Measurements from ENCODE around the gene ASIC1.

ASIC1 gene

DNA sequence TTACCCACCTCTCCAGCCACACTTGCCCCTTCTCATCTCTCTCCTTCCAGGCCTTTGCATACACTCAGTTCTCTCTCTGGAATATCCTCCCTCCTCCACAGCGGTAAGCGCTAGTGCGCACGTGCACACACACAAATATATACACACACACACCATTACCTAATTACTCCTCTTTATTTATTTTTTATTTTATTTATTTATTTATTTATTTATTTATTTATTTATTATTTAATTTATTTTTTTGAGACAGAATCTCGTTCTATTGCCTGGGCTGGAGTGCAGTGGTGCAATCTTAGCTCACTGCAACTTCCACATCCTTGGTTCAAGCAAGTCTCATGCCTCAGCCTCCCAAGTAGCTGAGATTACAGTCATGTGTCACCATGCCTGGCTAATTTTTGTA is 11.7 kb downstream of the ASIC1 start:
- no peak overlapping the region for H3K4me3 ChIP-seq (ENCODE audit: low read depth, low read length)
- TF ChIP-seq CTCF (IDR thresholded peaks at IDR 0.05; ENCODE audit: borderline replicate concordance, insufficient read depth, low read depth, low read length), result no peak

GRCh38 chr12:50069539-50069938 is 12.1 kb downstream of the ASIC1 start:
- no peak overlapping the region for H3K4me3 ChIP-seq (ENCODE audit: low read depth, low read length)
- no peak for TF ChIP-seq CTCF (IDR thresholded peaks at IDR 0.05; ENCODE audit: borderline replicate concordance, insufficient read depth, low read depth, low read length)

DNA sequence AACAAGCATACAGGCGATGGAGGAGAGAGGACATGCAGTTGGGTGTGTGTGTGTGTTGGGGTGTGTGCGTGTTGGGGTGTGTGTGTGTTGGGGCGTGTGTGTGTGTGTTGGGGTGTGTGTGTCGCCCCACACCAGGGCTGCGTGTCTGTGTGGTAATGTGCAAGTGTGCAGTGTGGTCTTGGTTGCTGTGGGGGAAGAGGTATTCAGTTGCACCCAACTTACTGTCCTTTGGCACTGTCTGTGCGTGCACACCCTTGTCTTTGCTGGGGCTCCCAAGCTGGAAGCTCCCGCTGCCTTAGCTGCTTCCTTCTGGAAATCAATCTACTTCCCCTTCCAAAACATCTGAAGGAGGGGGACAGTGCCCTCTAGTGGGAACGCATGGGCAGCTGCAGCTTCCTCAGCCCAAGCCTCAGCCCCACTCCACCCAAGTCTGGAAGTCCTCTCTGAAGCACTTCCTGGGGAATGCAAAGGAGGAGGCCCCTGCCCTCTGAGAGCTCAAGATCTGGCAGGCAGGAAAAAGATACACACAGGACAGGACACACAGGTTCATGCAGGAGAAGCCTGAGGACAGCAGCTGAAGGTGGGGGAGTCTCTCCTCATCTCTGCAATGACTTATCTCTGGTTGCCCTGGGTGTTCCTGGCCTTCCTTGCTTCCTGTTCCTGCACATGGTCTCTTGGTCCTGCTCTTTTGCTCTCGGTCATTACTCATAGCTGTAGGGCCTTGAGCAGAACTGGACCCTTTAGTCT is 13.1 kb downstream of the ASIC1 start:
- TF ChIP-seq CTCF (IDR thresholded peaks at IDR 0.05; ENCODE audit: borderline replicate concordance, insufficient read depth, low read depth, low read length), result peak; percentile 97
- H3K4me3 ChIP-seq (ENCODE audit: low read depth, low read length), result no peak overlapping the region

DNA sequence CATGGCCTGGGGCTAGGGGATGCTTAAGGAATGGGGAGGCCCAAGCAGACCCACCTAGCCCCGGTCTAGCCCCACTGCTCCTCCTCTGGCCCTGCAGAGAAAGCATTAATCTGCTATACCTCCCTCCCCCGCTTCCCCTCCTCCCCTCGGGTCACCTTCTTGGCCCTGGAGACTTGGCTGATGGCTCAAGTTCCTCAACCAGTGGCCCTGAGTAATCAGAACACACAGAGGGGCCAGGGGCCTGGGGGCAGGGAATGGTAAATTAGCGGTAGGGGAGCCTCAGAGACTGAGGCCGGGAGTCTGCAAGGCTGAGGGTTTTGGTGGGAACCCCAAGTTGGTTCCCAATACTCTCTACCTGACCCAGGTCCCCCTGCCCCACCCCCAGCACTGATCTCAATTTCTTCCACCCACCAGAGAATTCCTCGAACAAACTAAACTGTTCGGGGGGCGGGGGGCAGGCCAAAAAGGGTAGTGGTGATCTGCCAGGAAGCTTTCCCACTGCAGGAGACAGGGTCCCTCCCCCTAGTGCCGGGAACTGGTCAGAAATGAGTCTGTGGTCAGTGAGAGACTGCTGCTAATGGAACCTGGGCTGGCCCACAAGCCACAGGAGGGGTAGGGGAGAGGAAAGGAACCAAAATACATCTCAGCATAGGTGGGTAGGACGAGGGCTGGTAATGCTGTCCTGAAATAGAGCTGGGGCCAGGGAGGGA is 15.0 kb downstream of the ASIC1 start:
- no peak for TF ChIP-seq CTCF (IDR thresholded peaks at IDR 0.05; ENCODE audit: borderline replicate concordance, insufficient read depth, low read depth, low read length)

DNA sequence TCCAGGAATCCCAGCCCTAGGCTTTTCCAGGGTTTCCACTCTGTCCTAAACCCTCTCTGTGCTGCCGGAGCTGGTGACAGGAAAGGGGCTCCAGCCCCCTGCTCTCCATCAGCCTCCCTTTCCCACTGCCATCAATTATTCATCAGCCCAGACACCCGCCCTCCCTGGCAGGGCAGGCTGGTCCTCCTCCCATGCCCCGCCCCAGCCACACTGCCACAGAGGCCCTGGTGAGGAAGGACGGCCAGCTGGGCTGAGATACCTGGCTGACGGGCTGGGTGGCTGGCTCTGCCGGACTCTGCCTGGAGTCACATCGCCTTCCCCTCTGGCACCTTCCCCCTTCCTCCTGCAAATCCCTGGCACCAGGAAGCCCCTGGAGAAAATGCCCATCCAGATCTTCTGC is 15.8 kb downstream of the ASIC1 start:
- H3K4me3 ChIP-seq (ENCODE audit: low read depth, low read length), result no peak overlapping the region
- TF ChIP-seq CTCF (IDR thresholded peaks at IDR 0.05; ENCODE audit: borderline replicate concordance, insufficient read depth, low read depth, low read length), result no peak

More for the DNA sequence above, 15.0 kb downstream of the ASIC1 start:
- no peak overlapping the region for H3K4me3 ChIP-seq (ENCODE audit: low read depth, low read length)

DNA sequence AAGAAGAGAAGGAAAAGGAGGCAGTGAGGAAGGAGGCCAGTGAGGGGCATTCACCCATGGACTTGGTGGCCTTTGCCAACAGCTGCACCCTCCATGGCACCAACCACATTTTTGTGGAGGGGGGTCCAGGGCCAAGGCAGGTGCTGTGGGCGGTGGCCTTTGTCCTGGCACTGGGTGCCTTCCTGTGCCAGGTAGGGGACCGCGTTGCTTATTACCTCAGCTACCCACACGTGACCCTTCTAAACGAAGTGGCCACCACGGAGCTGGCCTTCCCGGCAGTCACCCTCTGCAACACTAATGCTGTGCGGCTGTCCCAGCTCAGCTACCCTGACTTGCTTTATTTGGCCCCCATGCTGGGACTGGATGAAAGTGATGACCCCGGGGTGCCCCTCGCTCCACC is 16.3 kb downstream of the ASIC1 start:
- H3K4me3 ChIP-seq (ENCODE audit: low read depth, low read length), result no peak overlapping the region
- no peak for TF ChIP-seq CTCF (IDR thresholded peaks at IDR 0.05; ENCODE audit: borderline replicate concordance, insufficient read depth, low read depth, low read length)

All from GM12875 (cell line).